ENCODE data around the gene EEPD1. TPM values are rescaled to one million over a fixed set of nuclear protein-coding genes. Genes with fewer than 3 reads are reported as not detected.
A peak's percentile ranks its signal among the peaks of the same experiment; 100 is the strongest.
"Not testable (repeated sequence)": the region's sequence is repeated elsewhere in the genome, so short reads cannot be mapped to it uniquely, and the experiment has no call there.

The EEPD1 gene
- total RNA-seq, 3 donors from 2014 or later: 0.63 to 1.4 (median 1.3) TPM

DNA sequence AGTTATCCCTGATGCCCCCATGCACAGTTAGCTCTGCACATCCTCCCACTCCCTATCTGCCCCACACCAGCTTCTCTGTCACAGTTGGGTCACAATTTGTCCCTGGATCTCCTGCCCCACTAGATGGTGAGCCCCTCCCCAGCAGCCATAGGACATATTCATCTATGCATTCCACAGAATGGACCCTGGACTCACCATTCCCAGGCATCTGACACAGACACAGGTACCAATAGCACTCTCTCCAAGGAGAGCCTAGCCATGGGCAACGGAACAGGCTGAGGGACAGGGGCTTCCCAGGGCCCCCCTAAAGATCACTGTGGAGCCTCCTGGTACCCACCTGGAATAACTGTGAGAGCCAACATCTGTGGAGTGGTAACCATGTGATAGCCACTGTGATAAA is 34.7 kb upstream of the EEPD1 start:
- H3K36me3 Mint-ChIP-seq (ENCODE audit: insufficient read depth): no peaks in the 10 kb centered on the region
- no peak for DNase-seq
- no peak overlapping the region for H3K4me3 Mint-ChIP-seq
- H3K27me3 Mint-ChIP-seq (ENCODE audit: low read depth): no peaks in the 10 kb centered on the region
- H3K9me3 Mint-ChIP-seq: peaks cover 17% of the 10 kb centered on the region
- peaks cover 27% of the 10 kb centered on the region for H3K4me1 Mint-ChIP-seq (ENCODE audit: low read depth)
- no peak for ATAC-seq

DNA sequence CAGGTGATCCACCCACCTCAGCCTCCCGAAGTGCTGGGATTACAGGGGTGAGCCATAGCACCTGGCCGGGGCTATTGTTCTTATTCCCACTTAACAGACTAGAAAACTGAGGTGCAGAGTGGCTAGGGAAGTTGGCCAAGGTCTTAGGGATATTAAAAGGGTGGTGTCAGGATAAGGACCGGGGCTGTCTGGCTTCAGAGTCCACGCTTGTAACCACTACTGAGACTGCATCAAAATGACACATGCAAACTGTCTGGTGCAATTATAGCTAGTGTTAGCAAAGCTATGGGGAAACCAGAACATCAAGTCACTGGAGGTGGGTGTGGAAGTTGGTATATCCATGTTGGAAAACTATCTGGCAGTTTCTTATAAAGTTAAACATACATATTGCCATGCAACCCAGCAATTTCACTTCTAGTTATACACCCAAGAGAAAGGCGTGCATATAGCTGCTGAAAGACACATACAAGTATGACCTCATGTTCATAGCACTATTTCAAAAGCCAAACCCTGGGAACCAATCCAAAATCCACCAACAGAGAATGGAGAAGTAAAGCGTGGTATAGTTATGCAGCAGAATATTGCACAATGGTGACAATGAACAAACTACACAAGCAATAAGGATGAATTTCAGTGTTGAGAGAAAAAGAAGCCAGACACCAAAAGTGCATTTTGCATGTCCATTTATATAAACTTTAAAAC is 33.9 kb upstream of the EEPD1 start:
- DNase-seq (no peak), ATAC-seq (no peak)
- H3K4me1 Mint-ChIP-seq (ENCODE audit: low read depth): peaks cover 27% of the 10 kb centered on the region
- H3K4me3 Mint-ChIP-seq: no peak overlapping the region
- no peaks in the 10 kb centered on the region for H3K27me3 Mint-ChIP-seq (ENCODE audit: low read depth)
- no peaks in the 10 kb centered on the region for H3K36me3 Mint-ChIP-seq (ENCODE audit: insufficient read depth)
- peaks cover 17% of the 10 kb centered on the region for H3K9me3 Mint-ChIP-seq

GRCh38 chr7:36119983-36120646 is 32.9 kb upstream of the EEPD1 start:
- not testable (repeated sequence) for ATAC-seq; H3K4me3 Mint-ChIP-seq; H3K27me3 Mint-ChIP-seq (ENCODE audit: low read depth); H3K36me3 Mint-ChIP-seq (ENCODE audit: insufficient read depth); DNase-seq
- Mint-ChIP-seq H3K9me3 (peaks cover 17% of the 10 kb centered on the region), H3K4me1 (ENCODE audit: low read depth) (peaks cover 25% of the 10 kb centered on the region)

GRCh38 chr7:36125630-36126029 is 27.4 kb upstream of the EEPD1 start:
- DNase-seq; H3K36me3 Mint-ChIP-seq (ENCODE audit: insufficient read depth); ATAC-seq; H3K4me3 Mint-ChIP-seq; H3K27me3 Mint-ChIP-seq (ENCODE audit: low read depth); H3K4me1 Mint-ChIP-seq (ENCODE audit: low read depth): not testable (repeated sequence)
- H3K9me3 Mint-ChIP-seq: peaks cover 17% of the 10 kb centered on the region

DNA sequence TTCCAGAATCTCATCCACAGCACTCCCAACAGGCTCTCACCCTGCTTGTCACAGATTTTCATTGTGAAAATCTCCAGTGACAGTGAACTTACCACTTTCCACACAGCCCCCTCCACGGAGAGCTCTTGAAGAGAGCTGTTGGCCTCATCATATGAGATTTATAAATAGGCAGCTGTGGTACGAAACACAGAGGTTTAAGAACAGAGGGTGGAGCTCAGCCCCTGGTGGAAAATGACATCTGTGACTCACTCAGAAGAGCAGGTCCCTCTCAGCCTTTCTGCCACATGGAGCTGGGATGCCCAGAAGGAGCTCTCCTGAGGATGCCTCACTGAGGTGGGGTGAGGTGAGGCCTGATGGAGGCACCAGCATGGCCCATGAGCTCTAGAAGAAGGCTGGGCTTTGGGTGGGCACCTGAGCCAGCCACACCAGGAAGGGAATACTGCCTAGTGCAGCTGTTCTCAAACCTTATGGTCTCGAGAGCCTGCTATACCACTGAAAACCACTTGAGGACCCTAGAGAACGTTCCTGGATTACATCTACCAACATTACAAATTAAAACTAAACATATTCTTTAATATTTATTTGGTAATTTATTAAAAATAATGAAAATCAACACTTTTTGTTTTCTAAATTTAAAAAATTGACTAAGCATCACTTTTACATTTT is 25.8 kb upstream of the EEPD1 start:
- peaks cover 4% of the 10 kb centered on the region for H3K4me1 Mint-ChIP-seq (ENCODE audit: low read depth)
- H3K9me3 Mint-ChIP-seq: peaks cover 7% of the 10 kb centered on the region
- no peak overlapping the region for H3K4me3 Mint-ChIP-seq
- DNase-seq (no peak), ATAC-seq (peak; percentile 28 to 40)
- H3K27me3 Mint-ChIP-seq (ENCODE audit: low read depth): no peaks in the 10 kb centered on the region
- H3K36me3 Mint-ChIP-seq (ENCODE audit: insufficient read depth): no peaks in the 10 kb centered on the region

DNA sequence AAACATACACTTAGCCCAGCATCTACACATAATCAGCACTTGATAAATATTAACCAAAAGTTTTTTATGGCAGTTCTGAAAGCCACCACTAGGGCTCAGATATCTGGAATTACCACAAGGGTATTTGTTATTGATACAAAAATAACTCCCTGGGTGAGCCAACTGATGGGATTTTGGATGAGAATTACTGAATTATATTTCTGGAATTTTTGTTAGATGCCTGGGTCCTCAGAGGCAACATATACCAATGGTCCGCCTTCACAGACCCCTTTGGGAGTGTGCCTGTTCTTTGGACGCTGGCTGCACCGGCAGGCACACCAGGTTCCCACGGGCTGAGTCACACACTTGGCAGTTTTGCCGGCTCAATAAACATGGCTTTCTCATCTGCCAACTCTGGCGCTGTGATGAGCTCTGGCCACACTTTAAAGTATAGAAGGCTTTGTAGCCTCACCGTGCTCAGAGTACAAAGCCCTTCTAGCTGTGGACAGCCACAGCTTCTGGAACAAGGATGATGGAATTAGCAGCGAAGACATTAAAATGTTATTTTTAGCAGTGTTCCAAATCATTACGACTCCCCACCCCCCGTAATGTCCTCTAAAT is 24.5 kb upstream of the EEPD1 start:
- DNase-seq (no peak), ATAC-seq (no peak)
- Mint-ChIP-seq H3K9me3 (no peaks in the 10 kb centered on the region), H3K4me1 (ENCODE audit: low read depth) (peaks cover 4% of the 10 kb centered on the region), H3K36me3 (ENCODE audit: insufficient read depth) (no peaks in the 10 kb centered on the region), H3K4me3 (no peak overlapping the region), H3K27me3 (ENCODE audit: low read depth) (no peaks in the 10 kb centered on the region)

DNA sequence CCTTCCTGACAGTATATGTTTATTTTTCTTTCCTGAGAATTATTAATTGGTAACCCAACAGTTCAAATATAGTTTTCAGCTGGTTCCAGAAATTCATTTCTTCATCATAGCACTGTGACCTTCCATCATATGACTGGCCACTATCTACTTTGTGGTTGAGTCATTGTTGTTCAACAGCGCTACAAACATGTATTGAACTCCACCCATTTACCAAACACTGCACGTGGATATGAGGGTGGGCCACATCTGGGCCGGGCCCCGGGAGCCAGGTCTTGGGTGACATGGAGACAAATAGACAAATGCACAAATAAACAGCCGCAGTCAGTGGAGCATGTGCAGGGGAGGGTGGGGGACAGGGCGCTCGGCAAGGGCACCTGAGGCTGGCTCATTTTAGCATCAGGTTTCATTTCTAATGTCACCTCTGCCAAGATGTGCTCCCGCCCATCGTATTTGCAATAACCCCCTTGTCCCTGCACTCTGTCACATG is 24.0 kb upstream of the EEPD1 start:
- ATAC-seq (no peak), DNase-seq (no peak)
- Mint-ChIP-seq H3K4me1 (ENCODE audit: low read depth) (peaks cover 4% of the 10 kb centered on the region), H3K9me3 (no peaks in the 10 kb centered on the region), H3K27me3 (ENCODE audit: low read depth) (no peaks in the 10 kb centered on the region), H3K36me3 (ENCODE audit: insufficient read depth) (no peaks in the 10 kb centered on the region), H3K4me3 (no peak overlapping the region)

DNA sequence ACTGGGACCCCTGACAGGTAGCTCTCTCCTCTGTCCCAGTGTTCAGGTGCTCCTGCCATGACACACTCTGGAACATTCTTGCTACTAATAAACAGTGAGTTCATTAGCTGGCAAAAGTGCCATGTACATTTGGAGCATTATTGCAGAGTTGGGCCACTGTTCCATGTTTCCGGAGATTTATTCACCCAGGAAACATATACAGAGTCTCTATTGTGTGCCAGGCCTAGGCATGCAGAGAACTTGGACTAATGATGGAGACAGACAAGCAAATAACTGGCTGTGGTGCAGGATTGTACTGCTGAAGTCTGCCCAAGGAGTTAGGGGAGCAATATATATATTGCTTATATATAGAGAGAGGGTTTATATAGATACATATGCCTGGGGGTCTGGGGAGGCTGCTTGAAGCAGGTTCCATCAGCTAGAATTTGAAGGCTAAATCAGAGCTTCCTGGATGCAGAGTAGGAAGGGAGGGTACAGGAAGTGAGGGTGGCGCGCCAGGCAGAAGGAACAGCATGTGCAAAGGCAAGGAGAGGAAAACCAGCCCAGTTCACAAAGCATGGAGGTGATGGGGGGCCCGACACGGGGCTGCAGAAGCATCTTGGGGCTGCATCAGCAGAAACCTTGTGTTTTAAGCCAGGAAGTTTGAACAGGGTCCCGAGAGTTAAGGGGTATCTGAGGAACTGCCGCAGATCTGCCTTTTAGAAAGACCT is 22.7 kb upstream of the EEPD1 start:
- H3K4me1 Mint-ChIP-seq (ENCODE audit: low read depth): peaks cover 4% of the 10 kb centered on the region

GRCh38 chr7:36131026-36131425 is 22.0 kb upstream of the EEPD1 start:
- ATAC-seq (no peak), DNase-seq (no peak)
- Mint-ChIP-seq H3K4me3 (no peak overlapping the region), H3K9me3 (no peaks in the 10 kb centered on the region), H3K27me3 (ENCODE audit: low read depth) (no peaks in the 10 kb centered on the region), H3K36me3 (ENCODE audit: insufficient read depth) (no peaks in the 10 kb centered on the region), H3K4me1 (ENCODE audit: low read depth) (peaks cover 4% of the 10 kb centered on the region)

More for the DNA sequence above, 22.7 kb upstream of the EEPD1 start:
- Mint-ChIP-seq H3K9me3 (no peaks in the 10 kb centered on the region), H3K4me3 (no peak overlapping the region), H3K36me3 (ENCODE audit: insufficient read depth) (no peaks in the 10 kb centered on the region), H3K27me3 (ENCODE audit: low read depth) (no peaks in the 10 kb centered on the region)
- ATAC-seq (no peak), DNase-seq (no peak)

- ATAC-seq (no peak), DNase-seq (no peak)
- Mint-ChIP-seq H3K4me1 (ENCODE audit: low read depth) (peaks cover 4% of the 10 kb centered on the region), H3K9me3 (no peaks in the 10 kb centered on the region), H3K4me3 (no peak overlapping the region), H3K36me3 (ENCODE audit: insufficient read depth) (no peaks in the 10 kb centered on the region), H3K27me3 (ENCODE audit: low read depth) (no peaks in the 10 kb centered on the region)
These were observed 21.6 kb upstream of the EEPD1 start for GRCh38 chr7:36131499-36131898.

GRCh38 chr7:36132012-36132411 is 21.0 kb upstream of the EEPD1 start:
- no peak for ATAC-seq

GRCh38 chr7:36135700-36136099 is 17.4 kb upstream of the EEPD1 start:
- no peak for ATAC-seq
- DNase-seq: no peak
- H3K9me3 Mint-ChIP-seq: peaks cover 3% of the 10 kb centered on the region
- no peaks in the 10 kb centered on the region for H3K4me1 Mint-ChIP-seq (ENCODE audit: low read depth)
- H3K27me3 Mint-ChIP-seq (ENCODE audit: low read depth): no peaks in the 10 kb centered on the region
- no peak overlapping the region for H3K4me3 Mint-ChIP-seq
- no peaks in the 10 kb centered on the region for H3K36me3 Mint-ChIP-seq (ENCODE audit: insufficient read depth)

More at GRCh38 chr7:36132012-36132411, 21.0 kb upstream of the EEPD1 start:
- H3K9me3 Mint-ChIP-seq: no peaks in the 10 kb centered on the region
- H3K36me3 Mint-ChIP-seq (ENCODE audit: insufficient read depth): no peaks in the 10 kb centered on the region
- DNase-seq: no peak
- H3K4me3 Mint-ChIP-seq: no peak overlapping the region
- peaks cover 4% of the 10 kb centered on the region for H3K4me1 Mint-ChIP-seq (ENCODE audit: low read depth)
- H3K27me3 Mint-ChIP-seq (ENCODE audit: low read depth): no peaks in the 10 kb centered on the region

DNA sequence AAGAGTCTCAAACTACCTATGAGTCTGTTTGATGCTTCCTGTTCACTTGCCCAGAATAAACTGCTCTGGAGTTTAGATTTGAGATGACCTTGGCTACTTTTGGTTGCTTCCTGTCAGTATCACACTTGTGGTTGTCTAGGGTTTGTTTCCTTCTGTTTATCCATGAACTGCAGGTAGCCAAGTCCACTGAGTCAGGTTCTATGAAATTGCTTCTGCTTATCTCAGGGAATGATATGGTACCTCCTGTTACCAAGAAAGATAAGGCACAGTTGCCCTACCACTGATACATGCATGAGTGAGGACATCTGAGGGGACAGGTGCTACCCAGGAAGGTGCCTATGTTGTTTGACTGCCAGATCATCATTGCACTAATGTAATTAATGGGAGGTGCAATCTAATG is 15.8 kb upstream of the EEPD1 start:
- peaks cover 3% of the 10 kb centered on the region for H3K9me3 Mint-ChIP-seq
- ATAC-seq: no peak

GRCh38 chr7:36137754-36138153 is 15.3 kb upstream of the EEPD1 start:
- no peaks in the 10 kb centered on the region for H3K4me1 Mint-ChIP-seq (ENCODE audit: low read depth)
- H3K27me3 Mint-ChIP-seq (ENCODE audit: low read depth): no peaks in the 10 kb centered on the region
- DNase-seq (no peak), ATAC-seq (no peak)
- H3K4me3 Mint-ChIP-seq: no peak overlapping the region
- no peaks in the 10 kb centered on the region for H3K36me3 Mint-ChIP-seq (ENCODE audit: insufficient read depth)
- H3K9me3 Mint-ChIP-seq: peaks cover 3% of the 10 kb centered on the region

More for the DNA sequence above, 15.8 kb upstream of the EEPD1 start:
- no peaks in the 10 kb centered on the region for H3K36me3 Mint-ChIP-seq (ENCODE audit: insufficient read depth)
- DNase-seq: no peak
- no peaks in the 10 kb centered on the region for H3K27me3 Mint-ChIP-seq (ENCODE audit: low read depth)
- no peak overlapping the region for H3K4me3 Mint-ChIP-seq
- no peaks in the 10 kb centered on the region for H3K4me1 Mint-ChIP-seq (ENCODE audit: low read depth)

Data from activated T-cell treated with anti-CD3 and anti-CD28 coated beads, Interleukin-2, amount 50 U/mL, for 4 hours (primary cell).